Tibial nerve (tissue), 3 donors: ENCODE results near the gene CPNE8.

Source experiments
- POLR2A ChIP-seq, 2 donors: fragments of 450-650 bp; IDR thresholded peaks; one replicate each; pipeline ENCODE4 v1.6.1; 2017; ENCODE audit warnings: antibody characterized with exemption in 2 of 2, mild to moderate bottlenecking in 2 of 2, moderate library complexity in 2 of 2
- TF ChIP-seq, protein P1 (sequence below), 5 experiments: fragments of 200-600 bp in 3 of 5; fragments of 450-650 bp in 2 of 5; sonication (generic) in 3 of 5; IDR thresholded peaks; one replicate each; pipeline ENCODE4 v1.5.1; 2016 to 2019; ENCODE audit warnings: antibody characterized with exemption in 5 of 5, mild to moderate bottlenecking in 3 of 5, moderate library complexity in 2 of 5

DNA sequence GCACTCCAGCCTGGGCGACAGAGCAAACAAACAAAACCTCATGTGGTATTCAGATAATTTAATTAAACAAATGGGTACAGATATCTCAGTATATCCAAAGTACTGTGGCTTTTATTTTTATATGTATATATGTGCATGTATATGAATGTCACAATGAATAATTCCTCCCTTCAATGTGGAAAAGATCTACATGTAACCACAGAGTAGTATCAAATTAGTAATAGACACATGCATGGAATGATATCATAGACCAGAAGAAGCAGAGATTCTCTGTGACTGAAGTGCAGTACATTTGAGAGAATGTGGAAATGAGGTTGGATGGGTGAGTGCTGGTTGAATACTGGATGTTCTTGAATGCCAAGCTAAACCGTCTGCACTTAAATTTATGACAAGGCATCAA, 222.9 kb downstream of the CPNE8 start:
- TF ChIP-seq, protein P1, sequence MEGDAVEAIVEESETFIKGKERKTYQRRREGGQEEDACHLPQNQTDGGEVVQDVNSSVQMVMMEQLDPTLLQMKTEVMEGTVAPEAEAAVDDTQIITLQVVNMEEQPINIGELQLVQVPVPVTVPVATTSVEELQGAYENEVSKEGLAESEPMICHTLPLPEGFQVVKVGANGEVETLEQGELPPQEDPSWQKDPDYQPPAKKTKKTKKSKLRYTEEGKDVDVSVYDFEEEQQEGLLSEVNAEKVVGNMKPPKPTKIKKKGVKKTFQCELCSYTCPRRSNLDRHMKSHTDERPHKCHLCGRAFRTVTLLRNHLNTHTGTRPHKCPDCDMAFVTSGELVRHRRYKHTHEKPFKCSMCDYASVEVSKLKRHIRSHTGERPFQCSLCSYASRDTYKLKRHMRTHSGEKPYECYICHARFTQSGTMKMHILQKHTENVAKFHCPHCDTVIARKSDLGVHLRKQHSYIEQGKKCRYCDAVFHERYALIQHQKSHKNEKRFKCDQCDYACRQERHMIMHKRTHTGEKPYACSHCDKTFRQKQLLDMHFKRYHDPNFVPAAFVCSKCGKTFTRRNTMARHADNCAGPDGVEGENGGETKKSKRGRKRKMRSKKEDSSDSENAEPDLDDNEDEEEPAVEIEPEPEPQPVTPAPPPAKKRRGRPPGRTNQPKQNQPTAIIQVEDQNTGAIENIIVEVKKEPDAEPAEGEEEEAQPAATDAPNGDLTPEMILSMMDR (IDR thresholded peaks at IDR 0.05), result no peak
- no peak for TF ChIP-seq POLR2A (IDR thresholded peaks at IDR 0.05)
